Measurements from ENCODE around the gene IL3. TPM values are rescaled to one million over a fixed set of nuclear protein-coding genes. Genes with fewer than 3 reads are reported as not detected.

IL3 gene
- total RNA-seq, 1 donor from 2014 or later: not detected

- no peak overlapping the region for H3K4me3 Mint-ChIP-seq
- no peak for ATAC-seq (ENCODE audit: low read depth)
- TF ChIP-seq CTCF (IDR thresholded peaks at IDR 0.05): no peak
- H3K9me3 Mint-ChIP-seq: no peaks in the 10 kb centered on the region
- H3K27ac Mint-ChIP-seq: no peak overlapping the region
- no peaks in the 10 kb centered on the region for H3K4me1 Mint-ChIP-seq
- DNase-seq: no peak
- H3K27me3 Mint-ChIP-seq: peaks cover 7% of the 10 kb centered on the region
- CTCF ChIA-PET: no interaction called here
- intact Hi-C loops (cut with micrococcal nuclease): no loop called here
- POLR2A ChIA-PET: no interaction called here
- H3K36me3 Mint-ChIP-seq (ENCODE audit: low read depth): no peaks in the 10 kb centered on the region
Measured at GRCh38 chr5:132054031-132054696, 6.3 kb upstream of the IL3 start.

GRCh38 chr5:132054697-132055440, 5.6 kb upstream of the IL3 start:
- no peak overlapping the region for H3K4me3 Mint-ChIP-seq
- no peak for DNase-seq

GRCh38 chr5:132055441-132055807, 5.0 kb upstream of the IL3 start:
- no peak overlapping the region for H3K4me3 Mint-ChIP-seq
- H3K36me3 Mint-ChIP-seq (ENCODE audit: low read depth): no peaks in the 10 kb centered on the region
- H3K9me3 Mint-ChIP-seq: no peaks in the 10 kb centered on the region
- ChIA-PET CTCF (no interaction called here), POLR2A (no interaction called here)
- no peak for TF ChIP-seq CTCF (IDR thresholded peaks at IDR 0.05)
- ATAC-seq (ENCODE audit: low read depth) (no peak), DNase-seq (no peak)
- no peak overlapping the region for H3K27ac Mint-ChIP-seq
- intact Hi-C loops (cut with micrococcal nuclease): no loop called here
- no peaks in the 10 kb centered on the region for H3K4me1 Mint-ChIP-seq
- H3K27me3 Mint-ChIP-seq: peaks cover 7% of the 10 kb centered on the region

More at GRCh38 chr5:132054697-132055440, 5.6 kb upstream of the IL3 start:
- no peaks in the 10 kb centered on the region for H3K9me3 Mint-ChIP-seq
- no peak overlapping the region for H3K27ac Mint-ChIP-seq
- ChIA-PET POLR2A (no interaction called here), CTCF (no interaction called here)
- no peak for ATAC-seq (ENCODE audit: low read depth)
- peaks cover 7% of the 10 kb centered on the region for H3K27me3 Mint-ChIP-seq
- intact Hi-C loops (cut with micrococcal nuclease): no loop called here
- H3K4me1 Mint-ChIP-seq: no peaks in the 10 kb centered on the region
- TF ChIP-seq CTCF (IDR thresholded peaks at IDR 0.05): no peak
- H3K36me3 Mint-ChIP-seq (ENCODE audit: low read depth): no peaks in the 10 kb centered on the region

- ChIA-PET CTCF (interaction anchor here (1.2 kb wide), 1 partner anchor 48 kb away, joined by 3 read pairs; no protein-coding TSS in a partner anchor), POLR2A (no interaction called here)
- no peak for ATAC-seq (ENCODE audit: low read depth)
- Mint-ChIP-seq H3K9me3 (no peaks in the 10 kb centered on the region), H3K4me3 (no peak overlapping the region), H3K4me1 (no peaks in the 10 kb centered on the region), H3K27ac (no peak overlapping the region), H3K27me3 (peaks cover 6% of the 10 kb centered on the region), H3K36me3 (ENCODE audit: low read depth) (no peaks in the 10 kb centered on the region)
- no peak for TF ChIP-seq CTCF (IDR thresholded peaks at IDR 0.05)
- intact Hi-C loops (cut with micrococcal nuclease): no loop called here
- peak; percentile 5 for DNase-seq
Measured at GRCh38 chr5:132055808-132056609, 4.4 kb upstream of the IL3 start.

Data from activated B cell treated with CpG ODN at 0.5 μM for 24 hours (primary cell).